ENCODE data around the gene SYCP2.

The SYCP2 gene

GRCh38 chr20:59821201-59821600 is 112.2 kb downstream of the SYCP2 start:
- no peak for DNase-seq

- no peak for DNase-seq
These were observed 113.0 kb downstream of the SYCP2 start for GRCh38 chr20:59820204-59821041.

DNA sequence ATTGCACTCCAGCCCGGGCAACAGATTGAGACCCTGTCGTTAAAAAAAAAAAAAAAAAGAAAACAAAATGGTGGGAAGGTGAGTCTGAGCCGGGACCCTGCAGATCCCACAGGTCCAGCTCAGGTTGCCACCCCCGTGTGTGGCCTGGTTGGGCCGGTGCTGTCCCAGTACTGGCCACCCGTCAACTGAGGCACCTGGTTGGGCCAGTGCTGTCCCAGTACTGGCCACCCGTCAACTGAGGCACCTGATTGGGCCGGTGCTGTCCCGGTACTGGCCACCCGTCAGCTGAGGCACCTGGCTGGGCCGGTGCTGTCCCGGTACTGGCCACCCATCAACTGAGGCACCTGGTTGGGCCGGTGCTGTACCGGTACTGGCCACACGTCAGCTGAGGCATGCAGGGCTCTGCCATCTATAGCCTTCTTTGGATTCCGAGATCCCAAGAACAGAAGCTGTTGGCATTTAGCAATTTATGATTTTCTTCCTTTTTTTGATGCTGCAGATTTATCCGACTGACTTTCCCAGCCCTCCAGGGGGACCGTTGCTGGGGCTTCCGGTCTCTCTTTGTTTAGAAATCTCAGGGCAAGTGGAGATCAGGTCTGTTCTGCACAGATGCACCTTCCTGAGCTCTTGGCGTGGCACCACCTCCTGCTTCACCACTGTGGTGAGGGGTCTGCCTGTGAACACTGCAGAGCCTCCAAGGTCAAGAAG is 113.8 kb downstream of the SYCP2 start:
- DNase-seq: no peak

DNA sequence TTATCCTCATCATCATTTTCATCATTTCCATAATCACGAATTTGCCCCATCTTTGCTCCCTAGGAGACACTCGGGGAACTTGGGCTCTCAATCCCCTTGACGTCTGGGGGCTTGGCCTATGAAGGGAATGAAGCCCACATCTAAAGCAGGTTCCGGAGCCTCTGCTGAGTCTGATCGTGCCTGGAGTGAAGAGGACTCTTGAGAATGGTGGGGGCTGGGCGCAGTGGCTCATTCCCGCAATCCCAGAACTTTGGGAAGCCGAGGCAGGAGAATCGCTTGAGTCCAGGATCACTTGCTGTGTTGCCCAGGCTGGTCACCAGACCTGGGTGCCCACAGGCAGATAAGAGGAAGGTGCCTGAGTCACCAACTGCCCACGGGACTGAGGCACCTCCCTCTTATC is 114.5 kb downstream of the SYCP2 start:
- no peak for DNase-seq

- no peak for DNase-seq
These were observed 115.4 kb downstream of the SYCP2 start for GRCh38 chr20:59817846-59818615.

DNA sequence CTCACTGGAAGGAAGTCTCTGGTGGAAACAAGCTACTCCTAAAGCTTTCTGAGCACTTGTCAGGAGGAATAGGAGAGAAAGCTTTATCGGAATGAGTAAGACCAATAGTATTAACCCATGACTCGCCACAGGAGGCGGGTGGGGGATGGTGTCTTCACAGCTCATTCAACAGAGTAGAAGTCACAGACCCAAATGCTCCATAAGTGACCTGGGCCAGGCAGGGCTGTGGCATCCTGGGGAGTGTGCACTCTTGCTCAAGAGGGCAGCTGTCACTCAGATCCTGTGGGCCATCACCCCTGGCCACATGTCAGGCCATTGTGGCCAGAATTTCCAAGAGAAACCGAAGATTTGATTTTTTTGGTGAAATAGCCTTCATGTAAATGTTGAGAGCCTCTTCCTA is 116.0 kb downstream of the SYCP2 start:
- no peak for DNase-seq

DNA sequence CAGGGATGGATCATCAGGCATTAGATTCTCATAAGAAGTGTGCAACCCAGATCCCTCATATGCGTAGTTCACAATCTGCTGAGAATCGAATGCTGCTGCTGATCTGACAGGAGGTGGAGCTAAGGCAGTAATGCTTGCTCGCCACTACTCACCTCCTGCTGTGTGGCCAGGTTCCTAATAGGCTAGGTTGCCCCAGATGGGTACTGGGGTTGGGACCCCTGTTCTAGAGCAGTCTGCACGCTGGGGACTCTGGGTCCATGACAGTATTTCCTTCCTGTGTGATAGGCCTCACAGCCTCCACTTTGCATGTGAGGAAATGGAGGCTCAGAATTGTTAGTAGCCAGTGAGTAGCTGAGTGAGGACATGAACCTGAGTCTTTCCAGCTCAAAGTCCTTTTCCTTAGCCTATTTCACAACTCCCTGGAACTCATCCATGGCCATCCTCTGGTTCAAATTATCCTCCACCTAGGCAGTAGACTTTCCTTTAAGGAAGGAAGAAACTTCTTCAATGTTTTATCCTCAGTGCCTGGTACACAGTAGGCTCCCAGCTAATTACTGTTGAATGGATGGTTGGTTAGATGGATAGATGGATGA is 117.2 kb downstream of the SYCP2 start:
- DNase-seq: no peak

DNA sequence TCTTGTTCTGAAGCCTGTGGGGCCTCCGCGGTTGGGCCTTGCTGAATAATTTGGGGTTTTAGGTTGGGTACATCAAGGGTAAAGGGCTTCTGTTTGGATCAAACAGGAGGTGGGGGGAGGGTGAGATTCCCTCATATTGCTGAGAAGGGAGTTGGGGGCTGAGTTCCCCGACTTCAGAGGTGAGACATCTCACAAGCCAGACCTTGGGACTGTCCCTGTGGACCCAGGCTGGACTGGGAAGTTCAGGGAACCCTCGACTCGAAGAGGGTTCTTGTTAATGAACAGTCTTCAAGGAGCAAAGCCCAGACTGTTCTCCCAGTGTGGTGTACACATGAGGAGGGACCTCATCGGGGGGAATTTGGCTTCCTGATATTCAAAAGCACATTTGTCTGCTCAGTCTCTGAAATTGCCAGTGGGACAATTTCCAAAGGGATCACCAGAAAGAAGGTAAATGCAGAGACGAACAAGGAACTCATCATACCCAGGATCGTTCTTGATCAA is 118.5 kb downstream of the SYCP2 start:
- no peak for DNase-seq

DNA sequence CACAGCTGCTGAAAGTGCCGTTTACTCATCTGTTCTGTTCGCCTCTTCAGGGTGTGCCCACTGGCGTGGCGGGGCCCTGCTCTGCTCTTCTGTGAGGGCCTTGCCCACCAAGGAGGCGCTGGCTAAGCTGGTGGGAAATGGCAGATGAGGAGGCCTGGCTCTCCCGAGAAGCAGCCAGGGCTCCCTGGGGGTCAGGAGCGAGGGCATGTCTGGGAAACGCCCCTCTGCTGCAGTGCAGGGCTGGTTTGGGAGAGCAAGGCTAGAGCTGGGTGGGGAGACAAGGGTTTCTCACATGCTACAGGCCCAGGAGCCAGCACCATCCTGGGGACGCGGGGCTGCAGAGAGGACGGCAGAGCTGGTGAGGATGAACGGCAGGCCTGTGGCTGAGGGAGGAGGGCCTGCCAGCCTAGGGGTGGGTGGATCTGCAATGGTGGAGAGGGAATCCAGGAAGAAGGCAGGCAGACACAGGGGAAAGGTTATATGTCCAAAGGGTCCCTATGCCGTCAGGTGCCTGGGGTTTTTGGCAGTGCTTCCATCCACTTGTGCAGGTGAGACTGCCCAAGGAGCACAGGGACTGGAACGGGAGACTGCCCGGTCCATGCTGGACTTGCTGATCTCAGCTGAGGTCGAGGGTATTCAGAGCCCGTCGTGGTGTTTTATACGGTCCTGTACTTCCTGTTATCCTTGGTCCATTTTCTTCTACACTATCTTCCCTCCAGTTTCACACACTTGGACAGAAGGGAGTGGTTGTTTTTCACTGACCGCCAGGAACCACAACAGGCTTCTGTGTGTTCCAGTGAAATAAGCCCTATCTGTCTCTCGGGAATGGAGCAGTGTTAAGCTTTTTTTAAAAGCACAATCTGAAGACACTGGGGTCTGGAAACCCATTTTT is 119.2 kb downstream of the SYCP2 start:
- DNase-seq: no peak

Measured in stimulated activated CD4-positive, alpha-beta T cell treated with anti-CD3 and anti-CD28 coated beads, Interleukin-4, amount 100 ng/mL, for 24 hours (primary cell).